PC-3 (cell line): ENCODE measurements around the gene KIAA1217. TPM values are rescaled to one million over a fixed set of nuclear protein-coding genes. Genes with fewer than 3 reads are reported as not detected.
A peak's percentile ranks its signal among the peaks of the same experiment; 100 is the strongest.

Source experiments
- ATAC-seq: fragments of 200-7000 bp; cut with Tn5 transposase; 2 replicates; pipeline ENCODE4 v1.9.1; 2020; ENCODE audit warnings: mild to moderate bottlenecking, moderate library complexity
- BruUV-seq: library from RNA; stranded (reverse); fragments of 400-500 nt; replicated peaks from 2 replicates; lab custom pipeline; 2021; lab: Mats Ljungman, UMichigan
- CTCF ChIA-PET: fragments of 300-600 bp; sonication (Branson Sonifier 250); formaldehyde crosslinking; loops from one replicate; lab custom pipeline; 2022; ENCODE audit warnings: antibody characterized with exemption; lab: Charles Lee
- POLR2A ChIA-PET: fragments of 300-600 bp; sonication (Branson Sonifier 250); formaldehyde crosslinking; loops from one replicate; lab custom pipeline; 2022; ENCODE audit warnings: antibody characterized with exemption; ENCODE audit not compliant: unreplicated experiment; lab: Charles Lee
- DNase-seq: peaks from one replicate; pipeline ENCODE4 v3.0.0-alpha.2; 2015
- H2AFZ ChIP-seq: fragments of 300-600 bp; sonication (generic); 2 replicates; pipeline ENCODE4 v1.6.0; 2016; ENCODE audit warnings: antibody characterized with exemption, low read length
- H3F3A ChIP-seq: fragments of 300-600 bp; sonication (generic); one replicate; pipeline ENCODE4 v1.6.0; 2017; ENCODE audit warnings: antibody characterized with exemption, low read length, control low read depth, mild to moderate bottlenecking; ENCODE audit not compliant: unreplicated experiment
- H3K27ac ChIP-seq: fragments of 300-600 bp; sonication (generic); 2 replicates; pipeline ENCODE4 v1.5.1; 2016; ENCODE audit warnings: mild to moderate bottlenecking, low read length
- H3K27me3 ChIP-seq: fragments of 300-600 bp; sonication (generic); 2 replicates; pipeline ENCODE4 v1.6.1; 2016; ENCODE audit warnings: low read length, mixed read lengths
- H3K36me3 ChIP-seq: fragments of 300-600 bp; sonication (generic); 2 replicates; pipeline ENCODE4 v1.6.1; 2016; ENCODE audit warnings: low read depth, mixed run types, low read length, mixed read lengths
- H3K4me1 ChIP-seq: fragments of 300-600 bp; sonication (generic); 2 replicates; pipeline ENCODE4 v1.5.1; 2016; ENCODE audit warnings: low read length; ENCODE audit not compliant: insufficient read depth
- H3K4me2 ChIP-seq: fragments of 300-600 bp; sonication (generic); 2 replicates; pipeline ENCODE4 v1.6.0; 2016; ENCODE audit warnings: low read length
- H3K4me3 ChIP-seq: fragments of 300-600 bp; sonication (generic); 2 replicates; pipeline ENCODE4 v1.5.1; 2016; ENCODE audit warnings: mild to moderate bottlenecking, low read length, mixed read lengths
- H3K79me2 ChIP-seq: fragments of 300-600 bp; sonication (generic); 2 replicates; pipeline ENCODE4 v1.6.1; 2017; ENCODE audit warnings: low read length, mixed read lengths
- H3K9ac ChIP-seq: fragments of 300-600 bp; sonication (generic); 2 replicates; pipeline ENCODE4 v1.6.0; 2016; ENCODE audit warnings: mild to moderate bottlenecking, low read length
- H3K9me2 ChIP-seq: fragments of 300-600 bp; sonication (generic); replicated peaks from 2 replicates; pipeline ENCODE4 v1.6.1; 2016; ENCODE audit warnings: mixed run types, low read length, mixed read lengths
- H3K9me3 ChIP-seq: fragments of 300-600 bp; sonication (generic); 2 replicates; pipeline ENCODE4 v1.6.1; 2016; ENCODE audit warnings: low read length, mixed read lengths
- H4K20me1 ChIP-seq: fragments of 300-600 bp; sonication (generic); 2 replicates; pipeline ENCODE4 v1.6.1; 2016; ENCODE audit warnings: low read length, mixed read lengths
- CTCF ChIP-seq: fragments of 300-600 bp; sonication (generic); conservative IDR thresholded peaks from 2 replicates; pipeline ENCODE4 v1.5.1; 2017; ENCODE audit warnings: antibody characterized with exemption, low read depth, mild to moderate bottlenecking, low read length
- EZH2 ChIP-seq: fragments of 300-600 bp; sonication (generic); IDR thresholded peaks from one replicate; pipeline ENCODE4 v1.6.1; 2017; ENCODE audit warnings: antibody characterized with exemption, mild to moderate bottlenecking, low read length; ENCODE audit not compliant: unreplicated experiment
- EZH2phosphoT487 ChIP-seq: fragments of 300-600 bp; sonication (generic); IDR thresholded peaks from 2 replicates; pipeline ENCODE4 v1.6.1; 2018; ENCODE audit warnings: mild to moderate bottlenecking, antibody characterized with exemption, low read length, borderline replicate concordance
- intact Hi-C: fragments of 100-400 bp; cut with micrococcal nuclease; formaldehyde crosslinking; loops from 2 replicates; pipeline ENCODE4 v1.9.0; 2023
- total RNA-seq: library from RNA; depleted of rRNA; stranded (reverse); fragments of >200 nt; gene quantifications from 2 replicates; pipeline ENCODE4 v1.2.3, GENCODE V29; 2014

The KIAA1217 gene
- total RNA-seq, 1 experiment from 2014 or later = 16.0 TPM

GRCh38 chr10:24446739-24447138 is 237.8 kb downstream of the KIAA1217 start:
- no peaks in the 10 kb centered on the region for H3K9me2 ChIP-seq
- CTCF ChIA-PET = no interaction called here
- peaks cover 28% of the 10 kb centered on the region for H3K4me1 ChIP-seq
- no peaks in the 10 kb centered on the region for H3K27me3 ChIP-seq
- no peak for TF ChIP-seq EZH2phosphoT487
- TF ChIP-seq EZH2 = no peak
- no peak for TF ChIP-seq CTCF
- H2AFZ ChIP-seq = no peak overlapping the region
- intact Hi-C loops = no loop called here
- no peak overlapping the region for H3K4me2 ChIP-seq
- H3F3A ChIP-seq = no peaks in the 10 kb centered on the region
- no peak overlapping the region; the same call in 1 of the 2 replicates for H3K9ac ChIP-seq
- no TSS peak for BruUV-seq
- DNase-seq (peak; percentile 45), ATAC-seq (no peak)
- peak overlapping the region; percentile 6; the same call in 1 of the 2 replicates for H3K27ac ChIP-seq
- H4K20me1 ChIP-seq = no peaks in the 10 kb centered on the region
- H3K36me3 ChIP-seq = no peaks in the 10 kb centered on the region
- no peak overlapping the region for H3K4me3 ChIP-seq
- POLR2A ChIA-PET = no interaction called here
- H3K79me2 ChIP-seq = no peaks in the 10 kb centered on the region
- no peaks in the 10 kb centered on the region for H3K9me3 ChIP-seq

GRCh38 chr10:24448351-24448999 is 239.5 kb downstream of the KIAA1217 start:
- Histone ChIP-seq H3K9me3 (no peaks in the 10 kb centered on the region), H3K4me3 (no peak overlapping the region), H3K9me2 (no peaks in the 10 kb centered on the region), H3K9ac (no peak overlapping the region), H3K4me2 (no peak overlapping the region), H3F3A (no peaks in the 10 kb centered on the region), H3K4me1 (peaks cover 26% of the 10 kb centered on the region), H3K79me2 (no peaks in the 10 kb centered on the region), H4K20me1 (no peaks in the 10 kb centered on the region), H3K27me3 (no peaks in the 10 kb centered on the region), H2AFZ (no peak overlapping the region), H3K27ac (peak overlapping the region; percentile 31; the same call in 1 of the 2 replicates), H3K36me3 (no peaks in the 10 kb centered on the region)
- intact Hi-C loops = no loop called here
- no peak for TF ChIP-seq CTCF
- no peak for TF ChIP-seq EZH2phosphoT487
- no peak for TF ChIP-seq EZH2
- ATAC-seq = no peak
- no peak for DNase-seq
- no TSS peak for BruUV-seq
- ChIA-PET CTCF (no interaction called here), POLR2A (no interaction called here)

GRCh38 chr10:24449321-24449740 is 240.4 kb downstream of the KIAA1217 start:
- intact Hi-C loops = no loop called here
- BruUV-seq = no TSS peak
- DNase-seq = no peak
- H3K9ac ChIP-seq = no peak overlapping the region
- H3K79me2 ChIP-seq = no peaks in the 10 kb centered on the region
- no peaks in the 10 kb centered on the region for H4K20me1 ChIP-seq
- no peak for TF ChIP-seq EZH2
- no peak for TF ChIP-seq CTCF
- H3K9me2 ChIP-seq = no peaks in the 10 kb centered on the region
- peaks cover 18% of the 10 kb centered on the region for H3K4me1 ChIP-seq
- no peaks in the 10 kb centered on the region for H3K9me3 ChIP-seq
- no peak for ATAC-seq
- no peaks in the 10 kb centered on the region for H3F3A ChIP-seq
- H3K36me3 ChIP-seq = no peaks in the 10 kb centered on the region
- no peak overlapping the region for H3K4me2 ChIP-seq
- ChIA-PET CTCF (no interaction called here), POLR2A (no interaction called here)
- no peak overlapping the region for H2AFZ ChIP-seq
- H3K4me3 ChIP-seq = no peak overlapping the region
- no peaks in the 10 kb centered on the region for H3K27me3 ChIP-seq
- H3K27ac ChIP-seq = no peak overlapping the region
